Bronchial epithelial cell (primary cell): Measurements from ENCODE around the gene FBXL17. TPM values are rescaled to one million over a fixed set of nuclear protein-coding genes. Genes with fewer than 3 reads are reported as not detected.

Source experiments
- DNase-seq: peaks from one replicate; pipeline ENCODE4 v3.0.0-alpha.2; 2010; ENCODE audit warnings: low read depth
- FAIRE-seq: peaks from 2 replicates; lab custom pipeline; 2011; peaks lifted over from hg19 to GRCh38; lab: Jason Lieb, UNC
- H3K27me3 ChIP-seq: 2 replicates; pipeline ENCODE4 v1.5.1; 2011; ENCODE audit warnings: low read length; ENCODE audit not compliant: control insufficient read depth, insufficient read depth
- H3K36me3 ChIP-seq: 2 replicates; pipeline ENCODE4 v1.5.1; 2011; ENCODE audit warnings: low read length; ENCODE audit not compliant: control insufficient read depth, insufficient read depth
- H3K4me3 ChIP-seq: 2 replicates; pipeline ENCODE4 v1.5.1; 2011; ENCODE audit warnings: mild to moderate bottlenecking, low read depth, low read length, control low read depth
- total RNA-seq: library from RNA; depleted of rRNA; stranded (reverse); fragments of >200 nt; gene quantifications from 2 replicates; pipeline ENCODE4 v1.2.1, GENCODE V29; 2014
- TF ChIP-seq, protein P1 (sequence below): IDR thresholded peaks from 2 replicates; pipeline ENCODE4 v1.5.1; 2011; ENCODE audit warnings: mild to moderate bottlenecking, moderate library complexity, low read length, control low read depth, inconsistent platforms; ENCODE audit not compliant: insufficient read depth, severe bottlenecking

The FBXL17 gene
- total RNA-seq, 1 donor from 2014 or later: 6.6 TPM

DNA sequence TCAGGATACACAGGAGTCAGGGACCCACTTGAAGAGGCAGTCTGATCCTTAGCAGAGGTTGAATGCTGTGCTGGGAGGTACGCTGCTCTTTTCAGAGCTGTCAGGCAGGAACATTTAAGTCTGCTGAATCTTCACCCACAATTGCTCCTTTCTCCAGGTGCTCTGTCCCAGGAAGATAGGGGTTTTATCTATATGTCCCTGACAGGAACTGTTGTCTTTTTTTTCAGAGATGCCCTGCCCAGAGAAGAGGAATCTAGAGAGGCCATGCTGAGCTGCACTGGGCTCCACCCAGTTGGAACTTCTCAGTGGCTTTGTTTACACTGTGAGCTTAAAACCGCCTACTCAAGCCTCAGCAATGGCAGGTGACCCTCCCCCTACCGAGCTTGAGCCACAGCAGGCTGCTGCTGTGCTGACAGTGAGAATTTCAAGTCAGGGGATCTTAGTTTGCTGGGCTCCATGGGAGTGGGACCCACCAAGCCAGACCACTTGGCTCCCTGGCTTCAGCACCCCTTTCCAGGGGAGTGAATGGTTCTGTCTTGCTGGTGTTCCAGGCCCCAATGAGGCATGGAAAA is 169.0 kb downstream of the FBXL17 start:
- Histone ChIP-seq H3K36me3 (no peaks in the 10 kb centered on the region), H3K27me3 (no peaks in the 10 kb centered on the region), H3K4me3 (no peak overlapping the region)
- FAIRE-seq (no peak), DNase-seq (peak; percentile 44)
- TF ChIP-seq, protein P1, sequence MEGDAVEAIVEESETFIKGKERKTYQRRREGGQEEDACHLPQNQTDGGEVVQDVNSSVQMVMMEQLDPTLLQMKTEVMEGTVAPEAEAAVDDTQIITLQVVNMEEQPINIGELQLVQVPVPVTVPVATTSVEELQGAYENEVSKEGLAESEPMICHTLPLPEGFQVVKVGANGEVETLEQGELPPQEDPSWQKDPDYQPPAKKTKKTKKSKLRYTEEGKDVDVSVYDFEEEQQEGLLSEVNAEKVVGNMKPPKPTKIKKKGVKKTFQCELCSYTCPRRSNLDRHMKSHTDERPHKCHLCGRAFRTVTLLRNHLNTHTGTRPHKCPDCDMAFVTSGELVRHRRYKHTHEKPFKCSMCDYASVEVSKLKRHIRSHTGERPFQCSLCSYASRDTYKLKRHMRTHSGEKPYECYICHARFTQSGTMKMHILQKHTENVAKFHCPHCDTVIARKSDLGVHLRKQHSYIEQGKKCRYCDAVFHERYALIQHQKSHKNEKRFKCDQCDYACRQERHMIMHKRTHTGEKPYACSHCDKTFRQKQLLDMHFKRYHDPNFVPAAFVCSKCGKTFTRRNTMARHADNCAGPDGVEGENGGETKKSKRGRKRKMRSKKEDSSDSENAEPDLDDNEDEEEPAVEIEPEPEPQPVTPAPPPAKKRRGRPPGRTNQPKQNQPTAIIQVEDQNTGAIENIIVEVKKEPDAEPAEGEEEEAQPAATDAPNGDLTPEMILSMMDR: no peak

DNA sequence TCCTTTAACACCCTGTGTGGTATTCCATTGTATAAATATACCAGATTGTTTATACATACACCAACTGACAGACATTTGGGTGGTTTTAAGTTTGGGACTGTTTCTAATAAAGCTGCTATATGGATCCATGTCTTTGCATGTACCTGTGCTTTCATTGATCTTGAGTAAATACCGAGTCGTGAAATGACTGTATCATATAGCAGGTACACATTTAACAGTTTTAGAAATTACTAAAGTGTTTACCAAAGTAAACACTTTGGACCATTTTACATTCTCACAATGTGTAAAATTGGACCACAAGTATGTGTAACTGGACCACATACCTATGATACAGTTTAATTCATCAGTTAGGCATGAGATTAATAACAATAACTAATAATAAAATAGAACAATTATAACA is 175.2 kb downstream of the FBXL17 start:
- H3K4me3 ChIP-seq: no peak overlapping the region
- no peaks in the 10 kb centered on the region for H3K27me3 ChIP-seq
- TF ChIP-seq, protein P1: no peak
- DNase-seq (no peak), FAIRE-seq (no peak)
- no peaks in the 10 kb centered on the region for H3K36me3 ChIP-seq

DNA sequence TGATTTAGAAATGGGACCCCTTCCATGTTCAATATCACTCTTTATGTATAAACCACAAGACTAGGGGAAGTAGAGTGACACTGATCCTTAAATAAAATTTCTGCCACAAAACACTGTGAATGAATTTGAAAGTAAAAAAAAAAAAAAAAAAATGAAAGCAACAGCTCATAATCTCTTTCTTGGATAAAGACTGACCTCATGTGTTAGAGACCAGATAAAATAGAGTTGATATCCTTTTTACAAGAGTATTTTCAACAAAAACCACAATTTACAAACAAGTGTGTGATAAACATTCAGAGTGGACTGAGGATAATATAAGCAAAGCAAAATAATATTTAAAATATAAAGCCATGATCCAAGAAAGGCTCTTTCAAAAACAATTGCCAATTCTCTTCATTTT is 180.2 kb downstream of the FBXL17 start:
- no peak for DNase-seq
- Histone ChIP-seq H3K4me3 (no peak overlapping the region), H3K36me3 (no peaks in the 10 kb centered on the region), H3K27me3 (no peaks in the 10 kb centered on the region)
- TF ChIP-seq, protein P1: no peak
- FAIRE-seq: no peak

DNA sequence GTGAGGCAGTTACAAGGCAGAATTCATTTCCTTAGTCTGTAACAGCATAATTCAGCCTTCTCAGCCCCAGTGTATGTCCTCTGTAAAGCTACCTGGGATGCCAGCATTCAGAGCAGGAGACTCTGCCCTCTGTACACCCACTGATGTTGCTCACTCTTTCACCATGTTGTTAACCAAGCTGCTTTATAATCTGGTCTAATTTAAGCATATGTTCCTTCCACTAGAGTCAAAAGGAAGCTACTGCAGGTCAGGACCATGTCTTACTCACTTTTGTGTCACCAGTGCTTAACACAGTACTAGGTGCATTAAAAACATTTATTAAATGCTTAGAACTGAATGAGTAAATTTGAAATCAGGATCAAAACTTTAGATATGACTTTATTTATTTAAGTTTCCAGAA is 185.6 kb downstream of the FBXL17 start:
- DNase-seq: peak; percentile 16
- Histone ChIP-seq H3K36me3 (no peaks in the 10 kb centered on the region), H3K27me3 (no peaks in the 10 kb centered on the region), H3K4me3 (no peak overlapping the region)
- TF ChIP-seq, protein P1: no peak
- FAIRE-seq: no peak

DNA sequence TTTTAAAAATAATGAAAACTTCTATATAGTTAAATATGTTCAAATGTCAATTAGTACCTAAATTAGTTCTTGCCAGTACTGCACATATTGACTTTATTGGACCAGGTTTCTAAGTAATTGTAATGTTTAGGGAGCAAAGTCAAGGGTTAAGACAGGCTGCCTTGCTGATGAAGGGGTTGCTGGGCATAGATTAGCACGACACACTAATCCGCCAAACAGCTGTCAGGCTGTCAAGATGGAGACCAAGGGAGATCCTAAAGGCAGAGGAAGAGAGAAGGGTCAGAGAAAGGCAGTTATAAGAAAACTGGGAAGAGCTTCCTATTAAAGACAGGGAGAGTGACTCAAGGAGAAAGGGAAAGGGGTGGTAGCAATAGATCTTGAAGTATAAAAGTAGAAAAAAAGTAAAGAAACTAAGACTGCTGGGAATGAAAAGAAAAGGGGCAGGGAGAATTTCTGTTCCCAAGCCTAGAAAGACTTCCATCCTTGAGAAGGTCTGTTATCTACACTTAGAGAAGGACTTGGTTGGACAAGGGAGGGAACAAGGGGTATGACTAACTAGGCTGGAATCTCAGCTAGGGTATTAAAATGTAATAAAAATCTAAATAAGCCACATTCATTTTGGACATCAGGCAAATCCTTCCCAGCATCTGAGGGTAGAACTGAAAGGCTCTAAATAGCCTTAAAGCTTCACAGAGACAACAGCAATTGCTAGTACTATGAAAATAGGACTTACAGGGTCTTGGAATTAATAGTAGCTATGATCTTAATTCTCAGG is 188.7 kb downstream of the FBXL17 start:
- TF ChIP-seq, protein P1: no peak
- DNase-seq (peak; percentile 19), FAIRE-seq (no peak)
- no peak overlapping the region for H3K4me3 ChIP-seq
- no peaks in the 10 kb centered on the region for H3K27me3 ChIP-seq
- no peaks in the 10 kb centered on the region for H3K36me3 ChIP-seq
